Epithelial cell of alveolus of lung (primary cell): Measurements from ENCODE around the gene SUCNR1. TPM values are rescaled to one million over a fixed set of nuclear protein-coding genes. Genes with fewer than 3 reads are reported as not detected.

Experiments used
- total RNA-seq: library from RNA; depleted of rRNA; stranded (reverse); fragments of >200 nt; gene quantifications from 2 replicates; pipeline ENCODE4 v1.2.1, GENCODE V29; 2015

SUCNR1 gene
- 0.16 and 0.26 TPM in 2 replicates for total RNA-seq

GRCh38 chr3:151873398-151873797 lies at the start of gene SUCNR1:
Gene SUCNR1 (plus strand): TSS chr3:151873643. CDS start chr3:151879893, 6,250 bp downstream.

Other genes starting within 250 kb of the SUCNR1 start
- not detected in 2 replicates for gene AADACL2, start 139.7 kb upstream of the SUCNR1 start, total RNA-seq
- gene AADAC, start 59.5 kb upstream of the SUCNR1 start, total RNA-seq: 1.3 TPM in 1 of 2 replicates, not detected in the other